ENCODE results near the gene PPP1R3E.
"Not testable (repeated sequence)": the region's sequence is repeated elsewhere in the genome, so short reads cannot be mapped to it uniquely, and the experiment has no call there.

Gene PPP1R3E

DNA sequence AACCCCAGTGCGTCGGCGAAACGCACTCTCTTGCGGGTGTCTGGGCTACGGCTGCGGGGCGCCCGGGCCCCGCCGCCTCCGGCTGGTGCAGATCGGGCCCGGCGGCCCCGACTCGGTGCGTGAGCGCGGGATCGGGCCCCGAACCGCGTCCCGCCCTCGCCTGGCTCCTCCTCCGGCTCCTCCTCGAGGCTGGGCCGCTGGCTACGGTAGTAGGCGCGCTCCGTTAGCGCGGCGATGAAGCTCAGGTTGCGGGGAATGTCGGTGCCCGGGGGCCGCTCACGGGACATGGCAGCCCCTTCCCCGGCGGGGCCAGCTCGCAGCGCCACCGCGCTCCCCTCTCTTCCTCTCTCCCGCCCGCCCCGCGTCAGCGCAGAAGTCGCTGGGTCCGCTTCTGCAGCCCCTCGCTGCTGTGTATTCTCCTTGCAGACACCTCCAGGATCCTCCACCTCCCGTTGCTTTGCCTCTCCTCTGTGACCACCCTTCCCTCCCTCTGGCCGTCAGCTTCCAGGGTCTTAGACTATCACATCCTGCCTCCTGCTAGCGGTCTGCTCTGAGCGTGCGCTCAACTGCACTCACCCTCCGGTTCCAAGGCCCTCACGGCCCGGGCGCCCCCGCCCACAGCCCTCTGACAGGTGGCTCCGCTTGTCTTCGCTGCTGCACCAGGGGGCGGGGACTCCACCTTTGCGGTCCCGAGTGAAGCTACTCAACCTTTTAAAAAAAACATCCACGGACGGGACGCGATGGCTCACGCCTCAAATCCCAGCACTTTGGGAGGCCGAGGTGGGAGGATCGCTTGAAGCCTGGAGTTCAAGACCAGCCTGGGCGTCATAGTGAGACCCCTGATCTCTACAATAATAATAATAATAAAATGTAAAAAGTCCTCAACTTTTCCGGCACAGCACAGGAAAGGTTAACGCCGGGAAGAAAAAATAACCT is at the start of gene PPP1R3E:
PPP1R3E (minus strand) TSS at position 570 of the 936 bp plus-strand sequence; CDS start at position 287, 283 bp downstream.
- DNase-seq (ENCODE audit: low spot score): peak; percentile 58

GRCh38 chr14:23351681-23352505 is 49.2 kb upstream of the PPP1R3E start:
- DNase-seq (ENCODE audit: low spot score): no peak

- no peak for DNase-seq (ENCODE audit: low spot score)
Observed at GRCh38 chr14:23349156-23349845, 46.6 kb upstream of the PPP1R3E start.

DNA sequence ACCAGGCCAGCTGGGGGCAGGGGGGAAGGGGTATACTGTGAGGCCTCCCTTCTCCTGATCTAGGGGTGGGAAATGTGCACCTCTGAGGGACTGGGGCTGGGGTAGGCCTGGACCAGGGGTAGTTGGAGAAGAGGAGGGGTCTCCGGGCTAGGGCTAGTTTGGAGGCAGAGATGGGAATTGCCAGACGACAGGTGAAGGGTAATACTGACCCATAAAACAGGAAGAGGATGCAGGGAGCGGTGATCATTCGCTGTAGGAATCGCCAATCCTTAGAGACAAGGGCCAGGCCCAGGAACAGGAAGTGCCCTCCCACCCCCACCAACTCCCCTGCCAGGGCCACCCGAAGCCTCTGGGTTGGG is 45.6 kb upstream of the PPP1R3E start:
- DNase-seq (ENCODE audit: low spot score): no peak

GRCh38 chr14:23347406-23348296 is 45.0 kb upstream of the PPP1R3E start:
- no peak for DNase-seq (ENCODE audit: low spot score)

GRCh38 chr14:23346693-23347405 is 44.2 kb upstream of the PPP1R3E start:
- DNase-seq (ENCODE audit: low spot score): no peak

GRCh38 chr14:23345987-23346692 is 43.5 kb upstream of the PPP1R3E start:
- DNase-seq (ENCODE audit: low spot score): no peak

- no peak for DNase-seq (ENCODE audit: low spot score)
Observed at GRCh38 chr14:23344481-23344880, 41.8 kb upstream of the PPP1R3E start.

- no peak for DNase-seq (ENCODE audit: low spot score)
Observed at GRCh38 chr14:23339506-23340268, 37.0 kb upstream of the PPP1R3E start.

GRCh38 chr14:23335623-23336022 is 33.0 kb upstream of the PPP1R3E start:
- no peak for DNase-seq (ENCODE audit: low spot score)

DNA sequence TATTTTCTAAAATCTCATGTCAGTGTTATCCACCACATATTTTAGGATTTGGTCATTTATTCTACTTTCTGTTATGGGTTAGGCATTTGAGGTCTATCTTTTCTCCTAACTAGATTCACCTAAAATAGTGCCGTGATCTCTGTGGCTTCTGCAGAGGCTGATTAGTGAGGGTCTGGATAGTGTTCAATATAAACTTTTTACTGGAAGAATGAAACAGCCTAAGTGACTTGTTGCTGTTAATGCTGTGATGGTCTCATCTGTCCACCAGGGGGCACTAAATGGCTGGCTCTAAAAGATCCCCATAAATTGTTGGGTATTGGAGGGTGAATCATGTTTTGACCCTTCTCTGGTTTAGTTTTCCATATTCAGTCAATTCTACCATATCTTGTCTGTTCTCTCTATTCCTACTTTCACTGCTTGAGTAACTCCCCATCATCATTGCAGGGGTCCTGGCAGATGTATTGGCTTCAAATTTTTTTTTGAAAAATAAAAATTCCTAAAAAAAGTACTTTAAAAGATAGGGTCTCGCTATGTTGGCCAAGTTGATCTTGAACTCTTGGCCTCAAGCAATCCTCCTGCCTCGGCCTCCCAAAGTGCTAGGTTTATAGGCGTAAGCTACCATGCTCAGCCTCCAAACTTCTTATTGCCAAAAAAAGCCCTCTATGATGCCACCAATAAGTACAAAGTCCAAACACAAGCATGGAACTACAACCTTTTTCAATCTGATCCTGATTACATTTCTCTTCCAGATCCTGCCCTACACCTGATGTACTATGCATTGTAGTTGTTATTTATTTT is 25.5 kb upstream of the PPP1R3E start:
- DNase-seq (ENCODE audit: low spot score): peak; percentile 91

DNA sequence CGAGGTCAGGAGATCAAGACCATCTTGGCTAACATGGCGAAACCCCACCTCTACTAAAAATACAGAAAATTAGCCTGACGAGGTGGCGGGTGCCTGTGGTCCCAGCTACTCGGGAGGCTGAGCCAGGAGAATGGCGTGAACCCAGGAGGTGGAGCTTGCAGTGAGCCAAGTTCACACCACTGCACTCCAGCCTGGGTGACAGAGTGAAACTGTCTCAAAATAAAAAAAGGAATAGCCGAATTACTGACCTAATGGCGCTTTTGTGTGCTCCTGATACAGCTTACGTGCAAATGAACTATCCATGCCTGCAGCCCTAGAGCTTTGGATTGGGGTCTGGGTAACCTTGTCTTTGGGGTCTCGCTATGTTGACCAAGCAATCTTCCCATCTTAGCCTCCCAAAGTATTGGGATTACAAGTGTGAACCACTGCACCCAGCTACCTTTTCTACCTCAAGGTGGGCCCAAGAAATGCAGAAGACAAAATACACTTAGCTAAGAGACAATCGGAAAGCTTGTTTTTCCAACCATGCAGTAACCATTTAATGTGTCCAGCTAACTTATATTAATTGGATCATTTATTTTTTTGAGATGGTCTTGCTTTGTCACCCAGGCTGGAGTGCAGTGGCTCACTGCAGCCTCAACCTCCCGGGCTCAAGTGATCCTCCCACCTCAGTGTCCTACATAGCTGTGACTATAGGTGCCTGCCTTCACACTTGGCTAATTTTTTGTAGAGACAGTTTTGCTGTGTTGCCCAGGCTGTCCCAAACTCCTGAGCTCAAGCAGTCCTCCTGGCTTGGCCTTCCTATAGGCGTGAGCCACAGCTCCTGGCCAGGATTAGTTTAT is 24.1 kb upstream of the PPP1R3E start:
- DNase-seq (ENCODE audit: low spot score): no peak

DNA sequence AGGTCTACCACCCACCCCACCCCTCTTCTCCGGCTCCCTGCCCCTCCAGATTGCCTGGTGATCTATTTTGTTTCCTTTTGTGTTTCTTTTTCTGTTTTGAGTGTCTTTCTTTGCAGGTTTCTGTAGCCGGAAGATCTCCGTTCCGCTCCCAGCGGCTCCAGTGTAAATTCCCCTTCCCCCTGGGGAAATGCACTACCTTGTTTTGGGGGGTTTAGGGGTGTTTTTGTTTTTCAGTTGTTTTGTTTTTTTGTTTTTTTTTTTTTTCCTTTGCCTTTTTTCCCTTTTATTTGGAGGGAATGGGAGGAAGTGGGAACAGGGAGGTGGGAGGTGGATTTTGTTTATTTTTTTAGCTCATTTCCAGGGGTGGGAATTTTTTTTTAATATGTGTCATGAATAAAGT is 23.1 kb upstream of the PPP1R3E start:
- DNase-seq (ENCODE audit: low spot score): not testable (repeated sequence)

DNA sequence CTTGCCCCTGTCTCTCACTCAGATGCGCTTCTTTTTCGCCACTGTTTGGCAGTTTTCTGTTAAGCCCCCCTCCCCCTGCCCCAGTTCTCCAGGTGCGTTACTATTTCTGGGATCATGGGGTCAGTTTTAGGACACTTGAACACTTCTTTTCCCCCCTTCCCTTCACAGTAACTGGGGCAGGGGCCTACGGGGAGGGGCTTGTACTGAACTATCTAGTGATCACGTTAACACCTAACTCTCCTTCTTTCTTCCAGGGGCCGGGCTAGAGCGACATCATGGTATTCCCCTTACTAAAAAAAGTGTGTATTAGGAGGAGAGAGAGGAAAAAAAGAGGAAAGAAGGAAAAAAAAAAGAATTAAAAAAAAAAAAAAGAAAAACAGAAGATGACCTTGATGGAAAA is 22.3 kb upstream of the PPP1R3E start:
- DNase-seq (ENCODE audit: low spot score): no peak

DNA sequence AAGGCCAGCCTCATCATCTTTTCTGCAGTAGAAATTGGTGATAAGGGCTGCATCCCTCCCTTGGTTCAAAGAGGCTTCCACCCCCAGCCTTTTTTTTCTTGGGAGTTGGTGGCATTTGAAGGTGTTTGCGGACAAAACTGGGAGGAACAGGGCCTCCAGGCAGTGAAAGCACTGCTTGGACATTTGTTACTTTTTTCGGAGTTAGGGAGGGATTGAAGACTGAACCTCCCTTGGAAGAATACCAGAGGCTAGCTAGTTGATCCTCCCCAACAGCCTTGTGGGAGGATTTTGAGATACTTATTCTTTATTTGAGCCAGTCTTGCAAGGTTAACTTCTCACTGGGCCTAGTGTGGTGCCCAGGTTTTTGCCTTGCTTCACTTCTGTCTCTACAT is 21.8 kb upstream of the PPP1R3E start:
- no peak for DNase-seq (ENCODE audit: low spot score)

DNA sequence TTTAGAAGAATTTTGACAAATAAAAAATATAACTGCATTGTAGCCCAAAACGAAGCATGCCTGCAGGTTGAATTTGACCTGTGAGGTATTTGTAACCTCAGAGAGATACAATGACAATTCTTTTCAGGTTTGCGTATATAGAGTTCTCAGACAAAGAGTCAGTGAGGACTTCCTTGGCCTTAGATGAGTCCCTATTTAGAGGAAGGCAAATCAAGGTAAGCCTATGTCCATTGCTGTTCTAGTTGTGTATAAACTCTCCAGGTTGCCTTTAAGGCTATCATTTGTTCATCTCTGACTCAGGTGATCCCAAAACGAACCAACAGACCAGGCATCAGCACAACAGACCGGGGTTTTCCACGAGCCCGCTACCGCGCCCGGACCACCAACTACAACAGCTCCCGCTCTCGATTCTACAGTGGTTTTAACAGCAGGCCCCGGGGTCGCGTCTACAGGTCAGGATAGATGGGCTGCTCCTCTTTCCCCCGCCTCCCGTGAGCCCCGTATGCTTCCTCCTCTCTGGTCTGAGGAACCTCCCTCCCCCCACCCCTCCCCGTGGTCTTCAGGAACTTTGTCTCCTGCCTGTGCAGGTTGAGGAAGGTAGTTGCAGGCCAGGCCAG is 21.3 kb upstream of the PPP1R3E start:
- DNase-seq (ENCODE audit: low spot score): no peak
